Measurements from ENCODE around the gene PTPN22.

Gene PTPN22

DNA sequence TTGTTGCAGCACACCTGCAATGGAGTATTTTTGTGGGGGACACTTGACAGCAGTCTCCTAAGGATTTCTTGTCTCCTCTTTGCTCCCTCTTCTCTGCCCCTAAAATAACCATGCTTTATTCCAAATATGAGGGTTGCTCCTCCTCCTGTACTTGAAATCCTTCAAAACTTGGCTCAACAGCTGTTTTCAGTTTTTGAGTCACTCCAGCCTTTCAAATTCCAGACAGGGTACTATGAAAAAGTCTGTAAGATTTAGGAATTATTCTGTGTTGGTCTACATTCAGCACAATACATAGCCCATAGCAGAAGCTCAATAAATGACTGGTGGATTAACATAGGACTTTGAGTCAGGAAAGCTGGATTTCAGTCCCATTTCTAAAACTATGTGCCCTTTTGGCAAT, 27.6 kb upstream of the PTPN22 start:
- no peak overlapping the region for H3K4me3 ChIP-seq (ENCODE audit: low read depth, low read length)
- DNase-seq (ENCODE audit: low read depth): no peak
- TF ChIP-seq, protein P1, sequence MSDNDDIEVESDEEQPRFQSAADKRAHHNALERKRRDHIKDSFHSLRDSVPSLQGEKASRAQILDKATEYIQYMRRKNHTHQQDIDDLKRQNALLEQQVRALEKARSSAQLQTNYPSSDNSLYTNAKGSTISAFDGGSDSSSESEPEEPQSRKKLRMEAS (IDR thresholded peaks at IDR 0.05; ENCODE audit: low read depth, low read length): no peak

GRCh38 chr1:113898241-113898814, 26.8 kb upstream of the PTPN22 start:
- no peak overlapping the region for H3K4me3 ChIP-seq (ENCODE audit: low read depth, low read length)
- DNase-seq (ENCODE audit: low read depth): peak; percentile 18
- TF ChIP-seq CTCF (IDR thresholded peaks at IDR 0.05; ENCODE audit: low read depth, low read length) (no peak), POLR2A (IDR thresholded peaks at IDR 0.05; ENCODE audit: extremely low read depth, insufficient read length) (no peak), MYC (IDR thresholded peaks at IDR 0.05; ENCODE audit: low read depth, low read length) (no peak)
- TF ChIP-seq, protein P1 (IDR thresholded peaks at IDR 0.05; ENCODE audit: low read depth, low read length): no peak

DNA sequence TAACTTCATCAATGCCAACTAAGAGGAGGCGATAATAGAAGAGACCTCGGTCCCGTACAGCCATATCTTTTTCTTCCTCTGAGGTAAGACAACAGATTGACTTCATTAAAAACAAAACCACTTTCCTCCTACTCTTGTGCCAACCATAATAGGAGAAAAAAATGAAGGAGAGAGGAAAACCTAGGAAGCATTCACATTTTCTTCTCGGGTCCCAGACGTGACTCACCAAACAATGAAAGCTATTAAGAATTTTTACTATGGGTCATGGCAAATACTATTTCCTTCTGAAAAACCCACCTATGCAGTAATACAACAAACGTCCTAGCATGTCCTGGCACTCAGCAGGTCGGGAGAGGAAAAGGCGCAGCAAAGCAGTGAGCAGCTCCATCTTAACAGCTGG, 24.4 kb upstream of the PTPN22 start:
- DNase-seq (ENCODE audit: low read depth): no peak
- TF ChIP-seq POLR2A (IDR thresholded peaks at IDR 0.05; ENCODE audit: extremely low read depth, insufficient read length): no peak
- TF ChIP-seq, protein P1 (IDR thresholded peaks at IDR 0.05; ENCODE audit: low read depth, low read length): no peak
- no peak for TF ChIP-seq CTCF (IDR thresholded peaks at IDR 0.05; ENCODE audit: low read depth, low read length)
- no peak for TF ChIP-seq MYC (IDR thresholded peaks at IDR 0.05; ENCODE audit: low read depth, low read length)

GRCh38 chr1:113895098-113895497, 23.6 kb upstream of the PTPN22 start:
- H3K4me3 ChIP-seq (ENCODE audit: low read depth, low read length): no peak overlapping the region
- no peak for DNase-seq (ENCODE audit: low read depth)
- TF ChIP-seq, protein P1 (IDR thresholded peaks at IDR 0.05; ENCODE audit: low read depth, low read length): no peak
- TF ChIP-seq MYC (IDR thresholded peaks at IDR 0.05; ENCODE audit: low read depth, low read length): no peak
- no peak for TF ChIP-seq CTCF (IDR thresholded peaks at IDR 0.05; ENCODE audit: low read depth, low read length)
- TF ChIP-seq POLR2A (IDR thresholded peaks at IDR 0.05; ENCODE audit: extremely low read depth, insufficient read length): no peak

More for the DNA sequence above, 24.4 kb upstream of the PTPN22 start:
- H3K4me3 ChIP-seq (ENCODE audit: low read depth, low read length): no peak overlapping the region

GRCh38 chr1:113893267-113893666, 21.8 kb upstream of the PTPN22 start:
- no peak for DNase-seq (ENCODE audit: low read depth)
- no peak overlapping the region for H3K4me3 ChIP-seq (ENCODE audit: low read depth, low read length)
- TF ChIP-seq POLR2A (IDR thresholded peaks at IDR 0.05; ENCODE audit: extremely low read depth, insufficient read length): no peak
- TF ChIP-seq CTCF (IDR thresholded peaks at IDR 0.05; ENCODE audit: low read depth, low read length): no peak
- no peak for TF ChIP-seq MYC (IDR thresholded peaks at IDR 0.05; ENCODE audit: low read depth, low read length)
- TF ChIP-seq, protein P1 (IDR thresholded peaks at IDR 0.05; ENCODE audit: low read depth, low read length): no peak

- H3K4me3 ChIP-seq (ENCODE audit: low read depth, low read length): no peak overlapping the region
- TF ChIP-seq MYC (IDR thresholded peaks at IDR 0.05; ENCODE audit: low read depth, low read length): no peak
- TF ChIP-seq POLR2A (IDR thresholded peaks at IDR 0.05; ENCODE audit: extremely low read depth, insufficient read length): no peak
- TF ChIP-seq, protein P1 (IDR thresholded peaks at IDR 0.05; ENCODE audit: low read depth, low read length): no peak
- TF ChIP-seq CTCF (IDR thresholded peaks at IDR 0.05; ENCODE audit: low read depth, low read length): no peak
- DNase-seq (ENCODE audit: low read depth): no peak
Observed at GRCh38 chr1:113891631-113892220, 20.2 kb upstream of the PTPN22 start.

All from NB4 (cell line).